IMR-90 (cell line): Measurements from ENCODE around the gene SKAP1. TPM values are rescaled to one million over a fixed set of nuclear protein-coding genes. Genes with fewer than 3 reads are reported as not detected.

Experiments
- ATAC-seq: fragments of 200-7000 bp; cut with Tn5 transposase; 2 replicates; pipeline ENCODE4 v1.9.1; 2020; ENCODE audit warnings: low read depth, mild to moderate bottlenecking, moderate library complexity
- BruUV-seq: library from RNA; stranded (reverse); fragments of 400-500 nt; replicated peaks from 2 replicates; lab custom pipeline; 2021; lab: Mats Ljungman, UMichigan
- CTCF ChIA-PET: fragments of 300-600 bp; formaldehyde crosslinking; extraction: SDS; loops from one replicate; lab custom pipeline; 2021; ENCODE audit warnings: antibody characterized with exemption; lab: Yijun Ruan, JAX
- POLR2A ChIA-PET: fragments of 300-600 bp; sonication (Branson Sonifier 250); formaldehyde crosslinking; loops from one replicate; lab custom pipeline; 2022; ENCODE audit warnings: antibody characterized with exemption; ENCODE audit not compliant: unreplicated experiment; lab: Charles Lee
- DNase-seq: peaks from one replicate; pipeline ENCODE4 v3.0.0; 2013
- H2AFZ ChIP-seq: replicated peaks from 2 replicates; pipeline ENCODE3; 2013; ENCODE audit warnings: low read length, mild to moderate bottlenecking; ENCODE audit not compliant: poor library complexity
- H2AK5ac ChIP-seq: 2 replicates; pipeline ENCODE4 v1.6.1; 2013; ENCODE audit warnings: low read depth, low read length, inconsistent platforms
- H2AK9ac ChIP-seq: replicated peaks from 2 replicates; pipeline ENCODE3; 2013; ENCODE audit warnings: mild to moderate bottlenecking, low read depth, low read length, moderate library complexity; ENCODE audit not compliant: poor library complexity
- H2BK120ac ChIP-seq: 2 replicates; pipeline ENCODE4 v1.6.1; 2013; ENCODE audit warnings: low read depth, low read length, inconsistent platforms
- H2BK15ac ChIP-seq: 3 replicates; pipeline ENCODE4 v1.6.1; 2013; ENCODE audit warnings: low read depth, low read length, inconsistent platforms
- H2BK20ac ChIP-seq: 2 replicates; pipeline ENCODE4 v1.6.1; 2013; ENCODE audit warnings: low read depth, mild to moderate bottlenecking, inconsistent platforms, low read length, moderate library complexity
- H2BK5ac ChIP-seq: 2 replicates; pipeline ENCODE4 v1.6.1; 2013; ENCODE audit warnings: mild to moderate bottlenecking, low read depth, low read length, inconsistent platforms; ENCODE audit not compliant: poor library complexity, severe bottlenecking
- H3K14ac ChIP-seq: replicated peaks from 2 replicates; pipeline ENCODE4 v1.6.1; 2013; ENCODE audit warnings: low read depth, low read length, inconsistent platforms
- H3K18ac ChIP-seq: 2 replicates; pipeline ENCODE4 v1.6.1; 2013; ENCODE audit warnings: low read depth, low read length, control low read depth
- H3K23ac ChIP-seq: 2 replicates; pipeline ENCODE4 v1.6.1; 2013; ENCODE audit warnings: low read depth, low read length, inconsistent platforms
- H3K27ac ChIP-seq: 2 replicates; pipeline ENCODE4 v1.5.1; 2013; ENCODE audit warnings: mild to moderate bottlenecking, control low read depth, low read length; ENCODE audit not compliant: insufficient read depth
- H3K27me3 ChIP-seq: 2 replicates; pipeline ENCODE4 v1.6.1; 2013; ENCODE audit warnings: low read length; ENCODE audit not compliant: control insufficient read depth, insufficient read depth
- H3K36me3 ChIP-seq: 2 replicates; pipeline ENCODE4 v1.6.1; 2013; ENCODE audit warnings: low read length, mixed read lengths; ENCODE audit not compliant: control insufficient read depth, insufficient read depth
- H3K4ac ChIP-seq: 2 replicates; pipeline ENCODE4 v1.6.1; 2013; ENCODE audit warnings: low read depth, low read length, inconsistent platforms
- H3K4me1 ChIP-seq: 2 replicates; pipeline ENCODE4 v1.6.1; 2013; ENCODE audit warnings: low read length, mixed read lengths; ENCODE audit not compliant: control insufficient read depth, insufficient read depth
- H3K4me2 ChIP-seq: 2 replicates; pipeline ENCODE4 v1.6.1; 2013; ENCODE audit warnings: low read depth, mild to moderate bottlenecking, control low read depth, low read length, moderate library complexity
- H3K4me3 ChIP-seq: 2 replicates; pipeline ENCODE4 v1.5.1; 2013; ENCODE audit warnings: low read depth, mild to moderate bottlenecking, control low read depth, low read length, moderate library complexity; ENCODE audit not compliant: insufficient read depth
- H3K56ac ChIP-seq: 2 replicates; pipeline ENCODE4 v1.6.1; 2013; ENCODE audit warnings: low read length, inconsistent platforms; ENCODE audit not compliant: insufficient read depth; ENCODE audit errors: extremely low read depth
- H3K79me1 ChIP-seq, 2 experiments: 2 replicates each; pipeline ENCODE4 v1.6.1; 2013; ENCODE audit warnings: low read length in 2 of 2, inconsistent platforms in 1 of 2, low read depth in 1 of 2
- H3K9ac ChIP-seq: 2 replicates; pipeline ENCODE4 v1.6.1; 2013; ENCODE audit warnings: low read depth, low read length, control low read depth
- H3K9me1 ChIP-seq: 2 replicates; pipeline ENCODE4 v1.6.1; 2013; ENCODE audit warnings: low read length, inconsistent platforms; ENCODE audit not compliant: insufficient read depth
- H3K9me3 ChIP-seq: 2 replicates; pipeline ENCODE4 v1.6.1; 2013; ENCODE audit warnings: low read length; ENCODE audit not compliant: control insufficient read depth, insufficient read depth
- H4K20me1 ChIP-seq: 2 replicates; pipeline ENCODE4 v1.6.1; 2013; ENCODE audit warnings: low read length, inconsistent platforms; ENCODE audit not compliant: insufficient read depth
- H4K5ac ChIP-seq: 2 replicates; pipeline ENCODE4 v1.6.1; 2013; ENCODE audit warnings: mild to moderate bottlenecking, low read depth, low read length, control low read depth
- H4K8ac ChIP-seq, 2 experiments: 2 replicates each; pipeline ENCODE4 v1.6.1; 2013; ENCODE audit warnings: low read depth in 2 of 2, low read length in 2 of 2, control low read depth in 1 of 2, inconsistent platforms in 1 of 2
- H4K91ac ChIP-seq: 2 replicates; pipeline ENCODE4 v1.6.1; 2013; ENCODE audit warnings: low read depth, low read length, inconsistent platforms; ENCODE audit not compliant: insufficient read depth
- CEBPB ChIP-seq: IDR thresholded peaks from 2 replicates; pipeline ENCODE4 v1.6.1; 2012; ENCODE audit warnings: low read depth, low read length, improper control_type of control experiment
- ELK1 ChIP-seq: fragments of 150-350 bp; IDR thresholded peaks from 2 replicates; pipeline ENCODE4 v1.6.1; 2016; ENCODE audit warnings: low read depth, mild to moderate bottlenecking, low read length, moderate library complexity, borderline replicate concordance
- MAZ ChIP-seq: IDR thresholded peaks from 2 replicates; pipeline ENCODE4 v1.6.1; 2012; ENCODE audit warnings: low read depth, mild to moderate bottlenecking, low read length, improper control_type of control experiment, moderate library complexity, borderline replicate concordance
- MXI1 ChIP-seq: IDR thresholded peaks from 2 replicates; pipeline ENCODE4 v1.6.1; 2012; ENCODE audit warnings: low read depth, mild to moderate bottlenecking, low read length, moderate library complexity, borderline replicate concordance
- NFE2L2 ChIP-seq: fragments of 150-350 bp; IDR thresholded peaks from 2 replicates; pipeline ENCODE4 v1.6.1; 2016; ENCODE audit warnings: low read depth, mild to moderate bottlenecking, low read length
- POLR2A ChIP-seq: IDR thresholded peaks from 2 replicates; pipeline ENCODE4 v1.6.1; 2012; ENCODE audit warnings: mild to moderate bottlenecking, low read depth, low read length
- RAD21 ChIP-seq: IDR thresholded peaks from 2 replicates; pipeline ENCODE4 v1.6.1; 2012; ENCODE audit warnings: low read length, improper control_type of control experiment
- RCOR1 ChIP-seq: IDR thresholded peaks from 2 replicates; pipeline ENCODE4 v1.6.1; 2012; ENCODE audit warnings: mild to moderate bottlenecking, low read length, improper control_type of control experiment; ENCODE audit not compliant: insufficient replicate concordance
- WGBS, 2 experiments: methylation state at CpG; one replicate each; pipeline versions ENCODE4 v1.1.5 to v1.1.7; 2013; ENCODE audit warnings: missing lambda C conversion rate in 2 of 2; ENCODE audit not compliant: insufficient read length in 1 of 2; ENCODE audit errors: extremely low coverage in 2 of 2; 5-methylcytosine and 5-hydroxymethylcytosine counted together
- dilution Hi-C: fragments of 300-500 bp; cut with HindIII; formaldehyde crosslinking; loops from one replicate; pipeline ENCODE4 v1.14.3; 2018; ENCODE audit warnings: low sequenced_read_pairs; ENCODE audit not compliant: unreplicated experiment
- in situ Hi-C: fragments of 300-500 bp; cut with MboI; formaldehyde crosslinking; loops from 3 replicates; pipeline ENCODE4 v1.14.3; 2019; ENCODE audit warnings: low sequenced_read_pairs, inconsistent platforms, mixed read lengths
- intact Hi-C: fragments of 100-400 bp; cut with micrococcal nuclease; formaldehyde crosslinking; loops from 2 replicates; pipeline ENCODE4 v1.10.0; 2022
- polyA plus RNA-seq, 3 experiments: library from polyadenylated mRNA; depleted of rRNA; stranded (reverse); fragments of >200 nt; gene quantifications; 2 replicates each; pipeline ENCODE4 v1.2.3, GENCODE V29; 2012; ENCODE audit warnings: low replicate concordance in 1 of 3
- total RNA-seq: library from RNA; depleted of rRNA; stranded (reverse); fragments of >200 nt; gene quantifications from 2 replicates; pipeline ENCODE4 v1.2.3, GENCODE V29; 2012

Gene SKAP1
- total and polyA plus RNA-seq, 2 of the 4 experiments (the other 2 are of a cell fraction), result not detected

GRCh38 chr17:48439875-48440505 lies 10.0 kb upstream of the SKAP1 start:
- H2AK9ac ChIP-seq, result no peak overlapping the region
- H3K9me3 ChIP-seq, result peaks cover 5% of the 10 kb centered on the region
- no peak overlapping the region for H3K23ac ChIP-seq
- no peak overlapping the region for H3K9ac ChIP-seq
- no peak overlapping the region for H3K14ac ChIP-seq
- no peak overlapping the region for H4K91ac ChIP-seq
- no peak overlapping the region for H4K8ac ChIP-seq
- H3K27ac ChIP-seq, result no peak overlapping the region
- ATAC-seq (no peak), DNase-seq (no peak)
- H2AK5ac ChIP-seq, result no peak overlapping the region
- H3K4ac ChIP-seq, result no peak overlapping the region
- H3K36me3 ChIP-seq, result no peaks in the 10 kb centered on the region
- H2BK5ac ChIP-seq, result no peak overlapping the region
- 60% methylated on average over 2 of the region's 8 CpGs; no CpG with 5 or more reads in 1 of the 2 experiments for WGBS, 2 experiments
- no peaks in the 10 kb centered on the region for H4K20me1 ChIP-seq
- H3K4me3 ChIP-seq, result no peak overlapping the region
- H2BK120ac ChIP-seq, result no peak overlapping the region
- TF ChIP-seq ELK1, result no peak
- no peak for TF ChIP-seq MXI1
- no peak for TF ChIP-seq RCOR1
- TF ChIP-seq POLR2A, result no peak
- TF ChIP-seq NFE2L2, result no peak
- TF ChIP-seq CEBPB, result no peak
- TF ChIP-seq RAD21, result no peak
- no peak for TF ChIP-seq MAZ
- dilution Hi-C loops, result no loop called here
- intact Hi-C loops, result no loop called here
- H3K56ac ChIP-seq, result no peak overlapping the region
- no peaks in the 10 kb centered on the region for H3K79me1 ChIP-seq
- H3K27me3 ChIP-seq, result peaks cover 65% of the 10 kb centered on the region
- H3K4me2 ChIP-seq, result no peak overlapping the region
- no peaks in the 10 kb centered on the region for H3K4me1 ChIP-seq
- H2BK20ac ChIP-seq, result no peak overlapping the region
- no peak overlapping the region for H2AFZ ChIP-seq
- in situ Hi-C loops, result no loop called here
- POLR2A ChIA-PET, result no interaction called here
- no peak overlapping the region for H2BK15ac ChIP-seq
- no peak overlapping the region for H3K18ac ChIP-seq
- CTCF ChIA-PET, result interaction anchor here (0.9 kb wide), 1 partner anchor 17 kb away, joined by 3 read pairs; no protein-coding TSS in a partner anchor
- peaks cover 4% of the 10 kb centered on the region; the same call in 1 of the 2 replicates for H3K9me1 ChIP-seq
- no peak overlapping the region for H4K5ac ChIP-seq
- no TSS peak for BruUV-seq
